IPS-20b (cell line): ENCODE measurements around the gene THPO.

Experiments
- H3K27ac ChIP-seq: one replicate; pipeline ENCODE4 v1.5.1; 2013; ENCODE audit warnings: low read length
- H3K27me3 ChIP-seq: 2 replicates; pipeline ENCODE4 v1.6.1; 2013; ENCODE audit warnings: mild to moderate bottlenecking, low read length, inconsistent platforms; ENCODE audit not compliant: insufficient read depth
- H3K36me3 ChIP-seq: 2 replicates; pipeline ENCODE4 v1.6.1; 2013; ENCODE audit warnings: low read depth, mild to moderate bottlenecking, inconsistent platforms, low read length, moderate library complexity; ENCODE audit not compliant: insufficient read depth
- H3K4me1 ChIP-seq: 2 replicates; pipeline ENCODE4 v1.6.1; 2013; ENCODE audit warnings: mild to moderate bottlenecking, control low read depth, inconsistent platforms, low read length, moderate library complexity; ENCODE audit not compliant: insufficient read depth
- H3K4me3 ChIP-seq: 2 replicates; pipeline ENCODE4 v1.5.1; 2013; ENCODE audit warnings: mild to moderate bottlenecking, low read length, inconsistent platforms
- H3K9ac ChIP-seq: 2 replicates; pipeline ENCODE4 v1.6.1; 2013; ENCODE audit warnings: low read depth, mild to moderate bottlenecking, inconsistent platforms, low read length, moderate library complexity
- H3K9me3 ChIP-seq: 2 replicates; pipeline ENCODE4 v1.6.1; 2013; ENCODE audit warnings: mild to moderate bottlenecking, low read depth, low read length, inconsistent platforms; ENCODE audit not compliant: insufficient read depth

THPO gene

DNA sequence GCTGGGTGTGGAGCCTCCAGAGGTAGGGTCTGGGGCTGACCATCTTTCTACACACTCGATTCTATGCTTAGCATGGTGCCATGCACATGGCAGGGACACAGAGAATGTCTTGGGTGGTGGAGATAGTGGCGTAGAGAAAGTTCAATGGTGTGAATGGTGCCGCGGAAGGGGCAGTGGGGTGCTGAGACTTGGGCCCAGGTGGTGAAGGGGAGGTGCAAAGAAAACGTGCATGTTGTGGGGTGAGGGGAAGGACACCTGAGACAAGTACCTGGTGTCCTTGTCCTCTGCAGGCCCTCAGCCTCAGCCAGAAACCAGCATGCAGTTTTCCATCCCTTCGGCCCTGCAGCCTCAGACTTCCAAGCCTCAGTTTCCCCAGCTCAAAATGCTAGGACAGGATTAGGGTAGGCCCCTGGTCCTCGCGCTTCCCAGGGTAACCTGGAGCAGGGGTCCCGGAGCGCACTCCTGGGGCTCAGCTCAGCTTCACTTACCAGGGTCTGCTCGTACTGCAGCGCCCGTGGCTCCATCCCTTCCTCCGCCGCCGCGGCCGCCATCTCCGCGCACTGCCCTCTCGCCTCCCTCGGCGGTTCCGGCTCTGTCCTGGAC lies 17.0 kb downstream of the THPO start:
- Histone ChIP-seq H3K4me1 (peaks cover 13% of the 10 kb centered on the region), H3K27me3 (peaks cover 13% of the 10 kb centered on the region), H3K27ac (no peak overlapping the region), H3K9me3 (no peaks in the 10 kb centered on the region), H3K36me3 (peaks cover 32% of the 10 kb centered on the region), H3K9ac (peak overlapping the region; percentile 51), H3K4me3 (peak overlapping the region; percentile 96)

DNA sequence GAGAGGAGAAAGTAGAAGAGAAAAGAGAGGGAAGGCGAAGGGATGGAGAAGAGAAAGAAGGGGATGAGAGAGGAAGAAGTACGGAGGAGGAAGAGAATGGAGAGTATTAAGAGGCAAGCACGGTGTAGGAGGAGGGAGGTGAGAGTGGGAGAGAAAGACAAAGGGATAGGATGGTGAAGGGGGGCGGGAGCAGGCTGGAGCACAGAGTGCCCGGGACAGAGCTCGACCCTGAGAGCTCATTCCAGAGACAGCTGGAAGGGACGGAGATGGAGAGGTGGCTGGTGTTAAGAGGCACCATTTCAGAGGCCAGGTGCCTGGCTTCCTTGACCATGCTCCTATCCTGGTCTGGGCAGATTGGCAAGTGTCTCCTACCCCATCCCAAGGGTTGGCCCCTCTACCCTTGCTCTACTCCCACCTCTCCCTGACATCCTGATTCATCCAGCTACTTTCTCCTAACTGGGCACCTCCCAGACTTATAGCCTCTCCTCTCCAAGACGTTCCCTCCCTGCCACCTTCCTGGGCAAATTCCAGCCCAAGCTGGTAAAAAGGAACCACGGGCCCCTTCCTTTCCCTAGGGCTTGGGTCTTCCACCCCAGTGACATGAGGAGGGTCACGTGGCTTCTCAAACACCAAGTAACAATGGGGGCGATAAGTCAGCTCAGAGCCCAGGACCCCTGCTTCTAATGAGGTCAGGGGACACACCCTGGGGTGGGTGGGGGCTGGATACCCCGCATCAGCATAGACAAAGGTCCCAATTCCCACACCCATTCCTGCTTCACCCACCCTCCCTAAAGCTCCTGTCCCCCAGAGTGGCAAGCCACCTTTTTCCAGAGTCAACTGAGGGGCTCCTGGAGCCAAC lies 17.7 kb downstream of the THPO start:
- Histone ChIP-seq H3K9me3 (no peaks in the 10 kb centered on the region), H3K4me1 (peaks cover 13% of the 10 kb centered on the region), H3K27ac (no peak overlapping the region), H3K36me3 (peaks cover 35% of the 10 kb centered on the region), H3K4me3 (peak overlapping the region; percentile 96), H3K27me3 (peaks cover 13% of the 10 kb centered on the region), H3K9ac (peak overlapping the region; percentile 51; the same call in 1 of the 2 replicates)

DNA sequence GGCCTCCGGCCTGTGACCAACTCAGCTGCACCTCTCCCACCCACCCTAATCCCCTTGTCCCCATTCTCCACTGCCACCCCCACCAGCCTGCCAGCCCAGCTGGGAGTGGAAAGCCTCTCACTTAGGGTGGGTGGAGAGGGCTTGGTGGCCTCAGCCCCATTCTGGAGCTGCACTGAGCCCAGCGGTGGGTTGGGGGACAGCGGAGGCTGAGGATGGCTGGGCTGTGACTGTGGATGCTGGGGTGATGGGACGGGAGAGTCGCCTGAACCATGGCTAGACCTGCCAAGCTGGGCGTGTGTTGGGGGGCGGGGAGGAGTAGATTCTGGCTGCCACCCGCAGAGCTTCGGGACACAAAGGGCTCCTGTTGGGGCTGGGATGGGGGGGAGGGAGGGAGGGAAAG lies 18.4 kb downstream of the THPO start:
- Histone ChIP-seq H3K36me3 (peaks cover 35% of the 10 kb centered on the region), H3K9me3 (no peaks in the 10 kb centered on the region), H3K4me1 (peaks cover 13% of the 10 kb centered on the region), H3K27ac (no peak overlapping the region), H3K4me3 (no peak overlapping the region; the same call in 1 of the 2 replicates), H3K9ac (no peak overlapping the region), H3K27me3 (peaks cover 13% of the 10 kb centered on the region)

GRCh38 chr3:184358921-184359350 lies 19.1 kb downstream of the THPO start:
- H3K9ac ChIP-seq, result no peak overlapping the region
- H3K4me1 ChIP-seq, result peaks cover 10% of the 10 kb centered on the region
- peaks cover 38% of the 10 kb centered on the region for H3K36me3 ChIP-seq
- no peaks in the 10 kb centered on the region for H3K9me3 ChIP-seq
- H3K4me3 ChIP-seq, result no peak overlapping the region
- H3K27ac ChIP-seq, result no peak overlapping the region
- peaks cover 13% of the 10 kb centered on the region for H3K27me3 ChIP-seq

DNA sequence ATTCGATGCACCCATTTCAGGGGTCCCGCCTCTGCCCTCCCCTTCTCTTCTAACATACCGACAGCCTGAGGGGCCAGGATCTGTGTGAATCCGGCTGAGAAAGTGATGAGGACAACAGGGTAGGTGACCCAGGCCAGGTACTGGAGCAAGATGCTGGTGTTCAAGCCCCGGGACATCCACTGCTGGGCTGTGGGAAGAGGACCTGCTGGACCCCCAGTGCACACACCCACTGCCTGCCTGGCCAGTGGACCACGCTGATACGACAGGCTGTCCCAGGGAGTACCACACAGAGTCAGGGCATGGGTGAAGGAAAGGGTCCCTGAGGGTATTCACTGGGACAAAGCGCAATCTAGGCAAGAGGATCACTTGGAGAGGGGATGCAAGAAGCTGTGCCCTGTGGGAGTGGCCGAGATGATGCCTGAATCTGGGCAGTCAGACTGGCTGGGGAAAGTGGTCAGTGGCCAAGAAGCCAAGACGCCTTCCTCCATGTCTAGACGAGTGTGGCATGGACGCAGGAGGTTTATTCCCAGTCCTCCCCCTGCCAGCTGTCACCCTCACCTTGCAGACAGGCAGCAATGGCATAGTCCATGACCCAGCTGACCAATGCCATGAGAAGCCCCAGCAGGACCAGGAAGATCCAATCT lies 19.8 kb downstream of the THPO start:
- Histone ChIP-seq H3K4me3 (no peak overlapping the region), H3K4me1 (peaks cover 9% of the 10 kb centered on the region), H3K9me3 (no peaks in the 10 kb centered on the region), H3K27me3 (peaks cover 13% of the 10 kb centered on the region), H3K9ac (no peak overlapping the region), H3K36me3 (peaks cover 45% of the 10 kb centered on the region), H3K27ac (no peak overlapping the region)

DNA sequence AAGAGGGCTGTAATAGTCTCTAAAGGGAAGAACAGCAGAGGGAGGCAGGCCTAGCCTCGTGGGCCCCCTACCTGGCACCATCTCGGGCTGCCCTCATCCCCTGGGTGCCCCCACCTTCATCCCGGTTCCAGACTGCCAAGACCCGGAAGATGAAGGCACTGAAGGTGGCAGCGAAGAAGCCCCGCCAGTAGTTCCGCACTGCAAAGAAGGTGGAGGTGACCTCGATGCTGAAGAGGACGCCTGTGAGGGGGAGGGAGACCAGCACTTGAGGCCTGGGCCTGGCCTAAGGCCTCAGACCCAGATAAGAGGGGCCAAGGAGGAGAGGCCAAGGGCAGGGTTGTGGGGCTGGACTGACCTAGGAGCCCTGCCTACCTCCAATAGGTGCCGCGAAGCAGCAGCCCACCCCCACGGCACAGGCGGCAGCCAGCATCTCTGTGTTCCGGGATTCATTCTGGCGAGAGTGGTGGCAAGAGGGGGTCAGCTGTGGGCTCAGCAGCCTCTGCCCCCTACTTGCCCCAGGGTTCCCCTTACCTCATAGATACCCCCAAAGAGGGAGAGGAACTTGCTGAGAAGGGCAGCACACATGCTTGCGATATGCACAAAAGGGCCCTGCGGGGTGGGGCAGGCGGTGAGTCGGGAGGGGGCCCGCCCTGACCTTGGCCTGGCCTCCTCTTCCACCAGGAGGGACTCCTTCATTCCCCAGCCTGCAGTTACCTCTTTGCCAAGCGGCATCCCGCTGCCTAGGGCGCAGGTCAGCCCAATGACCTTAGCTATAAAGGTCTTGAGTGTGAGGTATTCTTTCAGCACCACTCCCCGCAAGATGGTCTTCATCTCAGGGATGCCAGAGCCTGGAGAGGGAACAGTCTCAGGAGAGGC lies 20.5 kb downstream of the THPO start:
- Histone ChIP-seq H3K27ac (no peak overlapping the region), H3K9me3 (no peaks in the 10 kb centered on the region), H3K4me1 (peaks cover 9% of the 10 kb centered on the region), H3K36me3 (peaks cover 53% of the 10 kb centered on the region), H3K9ac (no peak overlapping the region), H3K4me3 (no peak overlapping the region), H3K27me3 (peaks cover 13% of the 10 kb centered on the region)

GRCh38 chr3:184355261-184356040 lies 22.6 kb downstream of the THPO start:
- Histone ChIP-seq H3K27me3 (peaks cover 4% of the 10 kb centered on the region), H3K4me3 (no peak overlapping the region), H3K27ac (no peak overlapping the region), H3K4me1 (peaks cover 4% of the 10 kb centered on the region), H3K9me3 (no peaks in the 10 kb centered on the region), H3K36me3 (peaks cover 70% of the 10 kb centered on the region), H3K9ac (no peak overlapping the region)

- Histone ChIP-seq H3K27me3 (no peaks in the 10 kb centered on the region), H3K27ac (no peak overlapping the region), H3K9ac (no peak overlapping the region), H3K4me3 (no peak overlapping the region), H3K4me1 (no peaks in the 10 kb centered on the region; the same call in 1 of the 2 replicates), H3K36me3 (peaks cover 70% of the 10 kb centered on the region), H3K9me3 (no peaks in the 10 kb centered on the region)
Measured at GRCh38 chr3:184354754-184355153, 23.3 kb downstream of the THPO start.

- Histone ChIP-seq H3K36me3 (peaks cover 70% of the 10 kb centered on the region), H3K9ac (no peak overlapping the region), H3K9me3 (no peaks in the 10 kb centered on the region), H3K27ac (no peak overlapping the region), H3K27me3 (no peaks in the 10 kb centered on the region), H3K4me1 (no peaks in the 10 kb centered on the region; the same call in 1 of the 2 replicates), H3K4me3 (no peak overlapping the region)
Measured at GRCh38 chr3:184354121-184354728, 23.8 kb downstream of the THPO start.

DNA sequence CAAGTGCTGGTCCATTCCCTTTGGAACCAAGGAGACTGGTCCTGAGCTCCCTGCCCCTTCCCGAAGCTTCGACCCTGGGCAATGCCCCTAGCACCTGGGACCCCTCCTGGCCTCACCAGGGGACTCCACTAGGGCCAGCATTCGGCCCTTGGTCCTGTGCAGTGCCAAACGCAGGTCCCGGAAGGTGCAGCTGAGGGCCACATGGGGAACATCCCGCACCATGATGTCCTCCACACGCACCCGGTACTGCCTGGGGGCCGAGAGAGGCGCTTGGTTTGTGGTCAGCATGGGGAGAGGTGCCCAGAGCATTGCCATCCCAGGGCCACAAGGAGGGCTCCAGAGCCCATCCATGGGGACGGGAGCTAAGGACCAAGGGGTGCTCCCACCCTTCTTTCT lies 24.5 kb downstream of the THPO start:
- H3K36me3 ChIP-seq, result peaks cover 68% of the 10 kb centered on the region
- no peak overlapping the region for H3K4me3 ChIP-seq
- H3K9ac ChIP-seq, result no peak overlapping the region
- H3K27ac ChIP-seq, result no peak overlapping the region
- H3K4me1 ChIP-seq, result no peaks in the 10 kb centered on the region; the same call in 1 of the 2 replicates
- no peaks in the 10 kb centered on the region for H3K9me3 ChIP-seq
- no peaks in the 10 kb centered on the region for H3K27me3 ChIP-seq
